ENCODE results near the gene LRPAP1. TPM values are rescaled to one million over a fixed set of nuclear protein-coding genes. Genes with fewer than 3 reads are reported as not detected.
"Not testable (repeated sequence)": the region's sequence is repeated elsewhere in the genome, so short reads cannot be mapped to it uniquely, and the experiment has no call there.

LRPAP1 gene
- total and polyA plus RNA-seq, 2 donors (not counting 3 experiments of a cell fraction or from before 2014, with no cell fraction given) = 90.1 to 170 TPM

- H3K27ac ChIP-seq (ENCODE audit: insufficient read depth, low read depth, low read length); H3K27me3 ChIP-seq (ENCODE audit: control insufficient read depth in 2 of 2, insufficient read depth in 2 of 2, low read length in 2 of 2); H3K9ac ChIP-seq (replicated peaks; ENCODE audit: extremely low read depth, insufficient read depth, low read length); FAIRE-seq; H3K4me3 ChIP-seq (replicated peaks in 1 of 3; ENCODE audit: insufficient read depth in 1 of 3, low read depth in 1 of 3, low read length in 3 of 3); H3K36me3 ChIP-seq (ENCODE audit: control insufficient read depth in 2 of 2, extremely low read depth in 1 of 2, insufficient read depth in 2 of 2, low read length in 2 of 2); intact Hi-C loops (cut with micrococcal nuclease); DNase-seq (ENCODE audit: low read depth, low spot score); BruUV-seq (replicated peaks); H3K9me1 ChIP-seq (replicated peaks; ENCODE audit: control insufficient read depth, extremely low read depth, insufficient read depth, low read length); H3K9me3 ChIP-seq (replicated peaks; ENCODE audit: control insufficient read depth, insufficient read depth, low read length); H4K20me1 ChIP-seq (replicated peaks; ENCODE audit: control insufficient read depth, extremely low read depth, insufficient read depth, low read length); CTCF ChIA-PET; H3K4me2 ChIP-seq (ENCODE audit: insufficient read depth, low read length); H2AFZ ChIP-seq (ENCODE audit: low read depth, low read length); H3K4me1 ChIP-seq (ENCODE audit: control insufficient read depth, extremely low read depth, insufficient read depth, low read length); H3K79me2 ChIP-seq (ENCODE audit: control insufficient read depth, insufficient read depth, low read length); dilution Hi-C loops (cut with MboI; ENCODE audit: extremely low pct_ligation_motif_present, low sequenced_read_pairs); POLR2A ChIA-PET: not testable (repeated sequence)
Observed at GRCh38 chr4:3575426-3576369, 43.5 kb upstream of the LRPAP1 start.

- H2AFZ ChIP-seq (ENCODE audit: low read depth, low read length); H3K27ac ChIP-seq (ENCODE audit: insufficient read depth, low read depth, low read length); H3K79me2 ChIP-seq (ENCODE audit: control insufficient read depth, insufficient read depth, low read length); H3K36me3 ChIP-seq (ENCODE audit: control insufficient read depth in 2 of 2, extremely low read depth in 1 of 2, insufficient read depth in 2 of 2, low read length in 2 of 2); CTCF ChIA-PET; FAIRE-seq; H3K9ac ChIP-seq (replicated peaks; ENCODE audit: extremely low read depth, insufficient read depth, low read length); H4K20me1 ChIP-seq (replicated peaks; ENCODE audit: control insufficient read depth, extremely low read depth, insufficient read depth, low read length); intact Hi-C loops (cut with micrococcal nuclease); H3K4me3 ChIP-seq (replicated peaks in 1 of 3; ENCODE audit: insufficient read depth in 1 of 3, low read depth in 1 of 3, low read length in 3 of 3); H3K4me1 ChIP-seq (ENCODE audit: control insufficient read depth, extremely low read depth, insufficient read depth, low read length); H3K9me3 ChIP-seq (replicated peaks; ENCODE audit: control insufficient read depth, insufficient read depth, low read length); H3K9me1 ChIP-seq (replicated peaks; ENCODE audit: control insufficient read depth, extremely low read depth, insufficient read depth, low read length); H3K4me2 ChIP-seq (ENCODE audit: insufficient read depth, low read length); POLR2A ChIA-PET; BruUV-seq (replicated peaks); dilution Hi-C loops (cut with MboI; ENCODE audit: extremely low pct_ligation_motif_present, low sequenced_read_pairs); H3K27me3 ChIP-seq (ENCODE audit: control insufficient read depth in 2 of 2, insufficient read depth in 2 of 2, low read length in 2 of 2); DNase-seq (ENCODE audit: low read depth, low spot score): not testable (repeated sequence)
Observed at GRCh38 chr4:3574865-3575264, 42.6 kb upstream of the LRPAP1 start.

DNA sequence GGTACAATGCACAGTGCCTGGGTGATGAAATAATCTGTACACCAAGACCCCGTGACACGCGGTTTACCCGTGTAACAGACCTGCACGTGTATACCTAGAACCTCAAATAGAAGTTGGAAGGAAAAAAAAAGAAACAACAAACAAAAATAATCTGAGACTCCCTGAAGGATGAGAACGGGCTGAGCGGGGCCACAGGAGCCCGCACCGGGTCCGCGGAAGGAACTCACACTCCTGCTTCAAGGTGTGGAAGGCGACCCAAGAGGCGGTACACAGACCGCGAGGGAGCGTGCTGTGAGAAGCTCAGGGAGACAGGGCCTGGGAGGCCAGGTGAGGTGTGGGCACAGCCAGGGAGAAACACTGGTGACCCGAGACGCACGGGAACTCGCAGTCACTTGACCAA lies 42.1 kb upstream of the LRPAP1 start:
- H3K27me3 ChIP-seq (ENCODE audit: control insufficient read depth in 2 of 2, insufficient read depth in 2 of 2, low read length in 2 of 2); H3K9ac ChIP-seq (replicated peaks; ENCODE audit: extremely low read depth, insufficient read depth, low read length); H3K4me3 ChIP-seq (replicated peaks in 1 of 3; ENCODE audit: insufficient read depth in 1 of 3, low read depth in 1 of 3, low read length in 3 of 3); H3K9me1 ChIP-seq (replicated peaks; ENCODE audit: control insufficient read depth, extremely low read depth, insufficient read depth, low read length); FAIRE-seq; BruUV-seq (replicated peaks); dilution Hi-C loops (cut with MboI; ENCODE audit: extremely low pct_ligation_motif_present, low sequenced_read_pairs); H3K9me3 ChIP-seq (replicated peaks; ENCODE audit: control insufficient read depth, insufficient read depth, low read length); H2AFZ ChIP-seq (ENCODE audit: low read depth, low read length); H3K4me2 ChIP-seq (ENCODE audit: insufficient read depth, low read length); H3K27ac ChIP-seq (ENCODE audit: insufficient read depth, low read depth, low read length); H4K20me1 ChIP-seq (replicated peaks; ENCODE audit: control insufficient read depth, extremely low read depth, insufficient read depth, low read length); H3K4me1 ChIP-seq (ENCODE audit: control insufficient read depth, extremely low read depth, insufficient read depth, low read length); POLR2A ChIA-PET; intact Hi-C loops (cut with micrococcal nuclease); DNase-seq (ENCODE audit: low read depth, low spot score); H3K79me2 ChIP-seq (ENCODE audit: control insufficient read depth, insufficient read depth, low read length); H3K36me3 ChIP-seq (ENCODE audit: control insufficient read depth in 2 of 2, extremely low read depth in 1 of 2, insufficient read depth in 2 of 2, low read length in 2 of 2): not testable (repeated sequence)
- CTCF ChIA-PET = interaction anchor here (0.7 kb wide), 1 partner anchor 26 kb away, joined by 3 read pairs; no protein-coding TSS in a partner anchor
